H9 (cell line): Measurements from ENCODE around the gene PPP2R3A. TPM values are rescaled to one million over a fixed set of nuclear protein-coding genes. Genes with fewer than 3 reads are reported as not detected.

ENCODE experiments used
- DNase-seq: peaks from one replicate; pipeline ENCODE4 v3.0.0-alpha.2; 2017
- H2AFZ ChIP-seq: one replicate; pipeline ENCODE4 v1.6.1; 2013; ENCODE audit warnings: mild to moderate bottlenecking, low read length, control low read depth, moderate library complexity
- H2AK5ac ChIP-seq: 2 replicates; pipeline ENCODE4 v1.6.1; 2013; ENCODE audit warnings: low read length, control low read depth, mixed read lengths; ENCODE audit not compliant: insufficient read length
- H2BK120ac ChIP-seq: one replicate; pipeline ENCODE4 v1.6.1; 2013; ENCODE audit warnings: low read depth, mild to moderate bottlenecking, low read length, control low read depth, inconsistent platforms; ENCODE audit not compliant: poor library complexity, severe bottlenecking
- H2BK12ac ChIP-seq: 2 replicates; pipeline ENCODE4 v1.6.1; 2013; ENCODE audit warnings: low read length, control low read depth, mixed read lengths, low read depth; ENCODE audit not compliant: insufficient read length
- H2BK15ac ChIP-seq: 2 replicates; pipeline ENCODE4 v1.6.1; 2013; ENCODE audit warnings: low read depth, low read length, control low read depth
- H2BK20ac ChIP-seq: one replicate; pipeline ENCODE4 v1.6.1; 2013; ENCODE audit warnings: low read depth, mild to moderate bottlenecking, low read length, control low read depth, inconsistent platforms; ENCODE audit not compliant: poor library complexity, severe bottlenecking
- H2BK5ac ChIP-seq: 2 replicates; pipeline ENCODE4 v1.6.1; 2013; ENCODE audit warnings: low read length, control low read depth, mixed read lengths; ENCODE audit not compliant: insufficient read length
- H3K14ac ChIP-seq: 2 replicates; pipeline ENCODE4 v1.6.1; 2013; ENCODE audit warnings: low read length, control low read depth; ENCODE audit not compliant: insufficient read depth
- H3K18ac ChIP-seq: 2 replicates; pipeline ENCODE4 v1.6.1; 2013; ENCODE audit warnings: low read depth, mild to moderate bottlenecking, mixed read lengths, low read length, control low read depth; ENCODE audit not compliant: insufficient read length
- H3K23ac ChIP-seq: 2 replicates; pipeline ENCODE4 v1.6.1; 2013; ENCODE audit warnings: low read length, control low read depth, mixed read lengths, low read depth; ENCODE audit not compliant: insufficient read length
- H3K23me2 ChIP-seq: 2 replicates; pipeline ENCODE4 v1.6.1; 2013; ENCODE audit warnings: low read depth, mild to moderate bottlenecking, mixed read lengths, low read length, control low read depth; ENCODE audit not compliant: insufficient read length, poor library complexity, severe bottlenecking
- H3K27ac ChIP-seq: 2 replicates; pipeline ENCODE4 v1.5.1; 2013; ENCODE audit warnings: low read length, control low read depth, mixed read lengths, low read depth; ENCODE audit not compliant: insufficient read length
- H3K27me3 ChIP-seq: 2 replicates; pipeline ENCODE4 v1.6.1; 2013; ENCODE audit warnings: low read length, control low read depth, inconsistent platforms; ENCODE audit not compliant: insufficient read depth
- H3K4ac ChIP-seq: 2 replicates; pipeline ENCODE4 v1.6.1; 2013; ENCODE audit warnings: low read depth, mild to moderate bottlenecking, control low read depth, inconsistent platforms, low read length, moderate library complexity
- H3K4me1 ChIP-seq: 2 replicates; pipeline ENCODE4 v1.6.1; 2013; ENCODE audit warnings: low read length, control low read depth, inconsistent platforms; ENCODE audit not compliant: insufficient read depth
- H3K4me2 ChIP-seq: 2 replicates; pipeline ENCODE4 v1.6.1; 2013; ENCODE audit warnings: low read length, control low read depth, mixed read lengths; ENCODE audit not compliant: insufficient read length, insufficient read depth
- H3K56ac ChIP-seq: 2 replicates; pipeline ENCODE4 v1.6.1; 2013; ENCODE audit warnings: low read depth, mild to moderate bottlenecking, mixed read lengths, low read length, control low read depth; ENCODE audit not compliant: insufficient read length
- H3K79me1 ChIP-seq: 2 replicates; pipeline ENCODE4 v1.6.1; 2013; ENCODE audit warnings: low read depth, mild to moderate bottlenecking, moderate library complexity, low read length, control low read depth, inconsistent platforms; ENCODE audit not compliant: insufficient read depth, poor library complexity, severe bottlenecking
- H3K79me2 ChIP-seq: 2 replicates; pipeline ENCODE4 v1.6.1; 2013; ENCODE audit warnings: low read length, control low read depth, inconsistent platforms; ENCODE audit not compliant: insufficient read depth
- H3K9ac ChIP-seq: 2 replicates; pipeline ENCODE4 v1.6.1; 2013; ENCODE audit warnings: low read length, control low read depth, mixed read lengths; ENCODE audit not compliant: insufficient read length; ENCODE audit errors: extremely low read depth
- H3K9me3 ChIP-seq: one replicate; pipeline ENCODE4 v1.6.1; 2013; ENCODE audit warnings: low read depth, low read length, inconsistent platforms; ENCODE audit not compliant: control insufficient read depth
- H3T11ph ChIP-seq: one replicate; pipeline ENCODE4 v1.6.1; 2013; ENCODE audit warnings: mild to moderate bottlenecking, low read length, control low read depth, inconsistent platforms
- H4K20me1 ChIP-seq: one replicate; pipeline ENCODE4 v1.6.1; 2013; ENCODE audit not compliant: control insufficient read depth, insufficient read length, insufficient read depth
- H4K5ac ChIP-seq: 2 replicates; pipeline ENCODE4 v1.6.1; 2013; ENCODE audit warnings: low read depth, mild to moderate bottlenecking, mixed read lengths, low read length, control low read depth; ENCODE audit not compliant: insufficient read length
- H4K8ac ChIP-seq: replicated peaks from 2 replicates; pipeline ENCODE4 v1.6.1; 2013; ENCODE audit warnings: low read length, control low read depth, mixed read lengths, low read depth; ENCODE audit not compliant: insufficient read length
- H4K91ac ChIP-seq: 2 replicates; pipeline ENCODE4 v1.6.1; 2013; ENCODE audit warnings: low read depth, mild to moderate bottlenecking, moderate library complexity, mixed read lengths, low read length, control low read depth; ENCODE audit not compliant: insufficient read length
- H3K27ac Mint-ChIP-seq, 3 experiments: 2 replicates in 2 of 3; 3 replicates in 1 of 3; pipeline ENCODE4 v1.8.0; 2020 to 2021; ENCODE audit warnings: mixed read lengths in 3 of 3, mild to moderate bottlenecking in 1 of 3, moderate library complexity in 1 of 3
- H3K27me3 Mint-ChIP-seq: 2 replicates; pipeline ENCODE4 v1.8.0; 2021; ENCODE audit warnings: low read depth, mild to moderate bottlenecking, moderate library complexity, mixed read lengths
- H3K36me3 Mint-ChIP-seq, 3 experiments: 2 replicates in 2 of 3; 3 replicates in 1 of 3; pipeline ENCODE4 v1.8.0; 2020 to 2021; ENCODE audit warnings: low read depth in 3 of 3, mixed read lengths in 3 of 3; ENCODE audit not compliant: insufficient read depth in 1 of 3
- H3K4me1 Mint-ChIP-seq, 2 experiments: 2 replicates each; pipeline ENCODE4 v1.8.0; 2020; ENCODE audit warnings: mixed read lengths in 2 of 2
- H3K4me3 Mint-ChIP-seq, 2 experiments: 2 replicates in 1 of 2; 3 replicates in 1 of 2; pipeline ENCODE4 v1.8.0; 2020 to 2021; ENCODE audit warnings: mild to moderate bottlenecking in 2 of 2, mixed read lengths in 2 of 2, moderate library complexity in 1 of 2
- H3K9me3 Mint-ChIP-seq, 2 experiments: 2 replicates in 1 of 2; 3 replicates in 1 of 2; pipeline ENCODE4 v1.8.0; 2020; ENCODE audit warnings: mild to moderate bottlenecking in 2 of 2, mixed read lengths in 2 of 2, moderate library complexity in 1 of 2
- WGBS: extraction: QIAGEN DNeasy Blood & Tissue Kit; methylation state at CpG from one replicate; pipeline ENCODE4 v1.1.7; 2013; ENCODE audit warnings: missing lambda C conversion rate, low lambda C conversion rate, mixed read lengths; ENCODE audit not compliant: insufficient read length; ENCODE audit errors: extremely low coverage; 5-methylcytosine and 5-hydroxymethylcytosine counted together
- total RNA-seq: library from RNA; stranded (reverse); gene quantifications from 2 replicates; pipeline ENCODE4 v1.2.1, GENCODE V29; 2021
- TF ChIP-seq, protein P1 (sequence below): fragments of 200-600 bp; sonication (generic); conservative IDR thresholded peaks from 3 replicates; pipeline ENCODE4 v1.8.0; 2021; ENCODE audit warnings: antibody characterized with exemption, mild to moderate bottlenecking

The PPP2R3A gene
- total RNA-seq, 1 experiment from 2014 or later: 12.4 TPM

DNA sequence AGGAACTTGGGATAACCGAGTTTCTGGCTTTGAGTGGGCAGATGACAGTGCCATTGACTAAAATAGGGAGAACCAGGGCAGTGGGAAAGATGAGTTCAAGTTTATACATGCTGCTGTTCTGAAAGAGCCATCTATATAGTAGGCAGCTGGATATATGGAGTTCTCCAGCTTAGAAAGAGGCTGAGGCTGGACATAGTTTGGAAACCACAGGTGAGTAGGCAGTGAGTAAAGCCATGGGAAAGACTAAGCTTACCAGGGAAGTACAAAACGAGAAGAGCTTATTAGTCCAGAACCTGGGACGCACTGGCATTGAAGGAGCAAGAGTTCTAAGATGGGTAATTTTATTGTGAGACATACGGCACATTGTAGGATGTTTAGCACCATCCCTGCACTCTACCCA, 176.4 kb downstream of the PPP2R3A start:
- peaks cover 2 to 8% (median 4%) of the 10 kb centered on the region in 3 experiments; a peak in 4 of 7 replicates for H3K36me3 Mint-ChIP-seq
- Histone ChIP-seq H3K18ac (no peak overlapping the region), H3K4me2 (no peak overlapping the region), H2BK15ac (no peak overlapping the region), H3T11ph (no peak overlapping the region), H3K23me2 (no peaks in the 10 kb centered on the region), H4K20me1 (peaks cover 2% of the 10 kb centered on the region), H2BK20ac (no peak overlapping the region), H4K8ac (no peak overlapping the region), H3K79me1 (no peaks in the 10 kb centered on the region), H4K91ac (no peak overlapping the region), H3K4me1 (peaks cover 5% of the 10 kb centered on the region; the same call in 1 of the 2 replicates), H3K79me2 (no peaks in the 10 kb centered on the region), H2BK12ac (no peak overlapping the region), H4K5ac (no peak overlapping the region), H3K27ac (no peak overlapping the region), H3K9ac (no peak overlapping the region), H3K27me3 (peaks cover 3% of the 10 kb centered on the region; the same call in 1 of the 2 replicates), H2AK5ac (no peak overlapping the region), H2BK120ac (no peak overlapping the region), H3K4ac (no peak overlapping the region), H3K56ac (no peak overlapping the region), H2BK5ac (no peak overlapping the region), H3K9me3 (no peaks in the 10 kb centered on the region), H3K23ac (no peak overlapping the region), H2AFZ (no peak overlapping the region), H3K14ac (no peak overlapping the region)
- TF ChIP-seq, protein P1, sequence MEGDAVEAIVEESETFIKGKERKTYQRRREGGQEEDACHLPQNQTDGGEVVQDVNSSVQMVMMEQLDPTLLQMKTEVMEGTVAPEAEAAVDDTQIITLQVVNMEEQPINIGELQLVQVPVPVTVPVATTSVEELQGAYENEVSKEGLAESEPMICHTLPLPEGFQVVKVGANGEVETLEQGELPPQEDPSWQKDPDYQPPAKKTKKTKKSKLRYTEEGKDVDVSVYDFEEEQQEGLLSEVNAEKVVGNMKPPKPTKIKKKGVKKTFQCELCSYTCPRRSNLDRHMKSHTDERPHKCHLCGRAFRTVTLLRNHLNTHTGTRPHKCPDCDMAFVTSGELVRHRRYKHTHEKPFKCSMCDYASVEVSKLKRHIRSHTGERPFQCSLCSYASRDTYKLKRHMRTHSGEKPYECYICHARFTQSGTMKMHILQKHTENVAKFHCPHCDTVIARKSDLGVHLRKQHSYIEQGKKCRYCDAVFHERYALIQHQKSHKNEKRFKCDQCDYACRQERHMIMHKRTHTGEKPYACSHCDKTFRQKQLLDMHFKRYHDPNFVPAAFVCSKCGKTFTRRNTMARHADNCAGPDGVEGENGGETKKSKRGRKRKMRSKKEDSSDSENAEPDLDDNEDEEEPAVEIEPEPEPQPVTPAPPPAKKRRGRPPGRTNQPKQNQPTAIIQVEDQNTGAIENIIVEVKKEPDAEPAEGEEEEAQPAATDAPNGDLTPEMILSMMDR: no peak
- no peak for DNase-seq
- no peak overlapping the region for H3K27ac Mint-ChIP-seq
- no CpG with 5 or more reads among the region's 4 CpGs for WGBS
- no peak overlapping the region for H3K4me3 Mint-ChIP-seq
- H3K9me3 Mint-ChIP-seq: no peaks in the 10 kb centered on the region
- peaks cover 6 to 11% of the 10 kb centered on the region in 2 experiments for H3K4me1 Mint-ChIP-seq
- H3K27me3 Mint-ChIP-seq: no peaks in the 10 kb centered on the region; the same call in 1 of the 2 replicates
